K562 (cell line): ENCODE data around the gene SLC5A2. TPM values are rescaled to one million over a fixed set of nuclear protein-coding genes. Genes with fewer than 3 reads are reported as not detected.
A peak's percentile ranks its signal among the peaks of the same experiment; 100 is the strongest.

Experiments
- ATAC-seq: fragments of 200-7000 bp; cut with Tn5 transposase; 3 replicates; pipeline ENCODE4 v1.9.1; 2020; ENCODE audit warnings: moderate library complexity
- BruUV-seq: library from RNA; stranded (reverse); fragments of 400-500 nt; replicated peaks from 2 replicates; lab custom pipeline; 2021; lab: Mats Ljungman, UMichigan
- CTCF ChIA-PET: fragments of 300-600 bp; formaldehyde crosslinking; extraction: SDS; loops from one replicate; lab custom pipeline; 2021; ENCODE audit warnings: low intra/inter-chr PET ratio; lab: Yijun Ruan, JAX
- POLR2A ChIA-PET: fragments of 300-600, 350-650 bp; sonication (Branson Sonifier 250); formaldehyde crosslinking; extraction: SDS; loops from one replicate; lab custom pipeline; 2021; ENCODE audit warnings: antibody characterized with exemption, inconsistent platforms; lab: Yijun Ruan, JAX
- DNase-seq, 4 experiments: peaks; one replicate each; pipeline versions ENCODE4 v3.0.0 to v3.0.0-alpha.2; 2011 to 2018; ENCODE audit warnings: low spot score in 3 of 4, mixed read lengths in 3 of 4; ENCODE audit errors: extremely low read depth in 1 of 4
- FAIRE-seq: peaks from 2 replicates; lab custom pipeline; 2011; peaks lifted over from hg19 to GRCh38; lab: Jason Lieb, UNC
- H2AFZ ChIP-seq: 2 replicates; pipeline ENCODE4 v1.6.0; 2011; ENCODE audit warnings: low read depth, low read length, control low read depth, inconsistent platforms
- H3K27ac ChIP-seq: fragments of 200-600 bp; 3 replicates; pipeline ENCODE4 v1.8.0; 2011; ENCODE audit warnings: low read depth, mild to moderate bottlenecking, control low read depth, inconsistent platforms, low read length, moderate library complexity, mixed read lengths; ENCODE audit errors: extremely low read depth
- H3K27me3 ChIP-seq, 2 experiments: fragments of 300-600 bp in 1 of 2; 2 replicates in 1 of 2; 3 replicates in 1 of 2; pipeline versions ENCODE4 v1.6.0 to v1.8.0; 2011; ENCODE audit warnings: inconsistent platforms in 2 of 2, low read length in 2 of 2, mild to moderate bottlenecking in 1 of 2, mixed read lengths in 1 of 2, moderate library complexity in 1 of 2; ENCODE audit not compliant: control insufficient read depth in 2 of 2, insufficient read depth in 2 of 2
- H3K36me3 ChIP-seq: fragments of 300-600 bp; 3 replicates; pipeline ENCODE4 v1.8.0; 2011; ENCODE audit warnings: mild to moderate bottlenecking, low read length, inconsistent platforms; ENCODE audit not compliant: control insufficient read depth, insufficient read depth
- H3K4me1 ChIP-seq, 2 experiments: fragments of 200-600 bp in 1 of 2; replicated peaks in 1 of 2; 2 replicates in 1 of 2; 3 replicates in 1 of 2; pipeline versions ENCODE4 v1.5.1 to v1.8.0; 2011; ENCODE audit warnings: inconsistent platforms in 2 of 2, low read length in 2 of 2, mild to moderate bottlenecking in 1 of 2, mixed read lengths in 1 of 2, moderate library complexity in 1 of 2; ENCODE audit not compliant: control insufficient read depth in 2 of 2, insufficient read depth in 2 of 2
- H3K4me2 ChIP-seq: 2 replicates; pipeline ENCODE4 v1.6.1; 2011; ENCODE audit warnings: low read length, control low read depth, inconsistent platforms, mixed read lengths; ENCODE audit not compliant: insufficient read depth
- H3K4me3 ChIP-seq: fragments of 200-600 bp; sonication (generic), shearing (Covaris generic); 2 replicates; pipeline ENCODE4 v1.5.1; 2016; ENCODE audit warnings: control low read depth, inconsistent platforms
- H3K79me2 ChIP-seq: fragments of 200-600 bp; 3 replicates; pipeline ENCODE4 v1.8.0; 2011; ENCODE audit warnings: low read length, inconsistent platforms; ENCODE audit not compliant: control insufficient read depth, insufficient read depth
- H3K9ac ChIP-seq, 2 experiments: 2 replicates each; pipeline versions ENCODE4 v1.6.0 to v1.6.1; 2011; ENCODE audit warnings: low read depth in 2 of 2, low read length in 2 of 2, control low read depth in 1 of 2, inconsistent platforms in 1 of 2, mild to moderate bottlenecking in 1 of 2, mixed read lengths in 1 of 2; ENCODE audit not compliant: insufficient read depth in 1 of 2
- H3K9me1 ChIP-seq: one replicate; pipeline ENCODE4 v1.6.0; 2011; ENCODE audit warnings: inconsistent platforms, mild to moderate bottlenecking, low read length, moderate library complexity; ENCODE audit not compliant: control insufficient read depth, insufficient read depth
- H3K9me3 ChIP-seq: replicated peaks from 2 replicates; pipeline ENCODE4 v1.5.1; 2011; ENCODE audit warnings: low read depth, low read length, inconsistent platforms; ENCODE audit not compliant: control insufficient read depth, insufficient read depth
- H4K20me1 ChIP-seq: replicated peaks from 2 replicates; pipeline ENCODE4 v1.6.1; 2011; ENCODE audit warnings: low read length, inconsistent platforms, mixed read lengths; ENCODE audit not compliant: control insufficient read depth, insufficient read depth
- BCOR ChIP-seq: fragments of 450-650 bp; IDR thresholded peaks from 2 replicates; pipeline ENCODE4 v1.6.1; 2016
- CCNT2 ChIP-seq: IDR thresholded peaks from 2 replicates; pipeline ENCODE4 v1.6.1; 2011; ENCODE audit warnings: borderline replicate concordance, low read depth, mild to moderate bottlenecking, moderate library complexity, mixed read lengths, low read length; ENCODE audit not compliant: insufficient read length; ENCODE audit errors: extremely low read depth
- E2F8 ChIP-seq: fragments of 450-650 bp; IDR thresholded peaks from 2 replicates; pipeline ENCODE4 v1.7.1; 2018; ENCODE audit warnings: mild to moderate bottlenecking, low read depth; ENCODE audit not compliant: partially characterized antibody
- FUS ChIP-seq: fragments of 200-400 bp; formaldehyde crosslinking; optimal IDR thresholded peaks from 2 replicates; pipeline ENCODE3; 2017; ENCODE audit warnings: low read depth, low read length
- NCOA1 ChIP-seq: fragments of 450-650 bp; IDR thresholded peaks from 2 replicates; pipeline ENCODE4 v1.6.1; 2016; ENCODE audit warnings: low read depth
- POLR2G ChIP-seq: fragments of 200-400 bp; formaldehyde crosslinking; IDR thresholded peaks from 2 replicates; pipeline ENCODE4 v1.6.1; 2017; ENCODE audit warnings: low read depth, mild to moderate bottlenecking, antibody characterized with exemption, low read length, moderate library complexity
- RBM22 ChIP-seq: fragments of 200-400 bp; formaldehyde crosslinking; IDR thresholded peaks from 2 replicates; pipeline ENCODE4 v1.6.1; 2018; ENCODE audit warnings: low read length, low read depth; ENCODE audit not compliant: poor library complexity, severe bottlenecking
- SRSF7 ChIP-seq: fragments of 200-400 bp; formaldehyde crosslinking; optimal IDR thresholded peaks from 2 replicates; pipeline ENCODE3; 2017; ENCODE audit warnings: mild to moderate bottlenecking, low read depth, low read length
- WHSC1 ChIP-seq: IDR thresholded peaks from one replicate; pipeline ENCODE4 v1.6.1; 2012; ENCODE audit warnings: low read length, control low read depth, inconsistent platforms
- ZBTB33 ChIP-seq: sonication (generic); formaldehyde crosslinking; IDR thresholded peaks from 2 replicates; pipeline ENCODE4 v1.8.1; 2023; ENCODE audit warnings: mild to moderate bottlenecking, missing genetic modification reagents
- ZNF174 ChIP-seq: fragments of 250-450 bp; sonication (Bioruptor Pico); IDR thresholded peaks from 2 replicates; pipeline ENCODE4 v1.4.0; 2020; ENCODE audit warnings: mild to moderate bottlenecking
- ZNF507 ChIP-seq: conservative IDR thresholded peaks from 2 replicates; pipeline ENCODE4 v1.6.1; 2017; ENCODE audit warnings: missing genetic modification characterization, missing compliant biosample characterization
- WGBS: fragments of 100-300 bp; shearing (Covaris generic); methylation state at CpG from one replicate; pipeline ENCODE4 v1.1.6; 2016; ENCODE audit warnings: low coverage, mixed read lengths; ENCODE audit not compliant: insufficient coverage; ENCODE audit errors: missing lambda C conversion rate; 5-methylcytosine and 5-hydroxymethylcytosine counted together
- in situ Hi-C: fragments of 300-500 bp; cut with MboI; formaldehyde crosslinking; loops from 4 replicates; pipeline ENCODE4 v1.15.0; 2018; ENCODE audit warnings: inconsistent platforms, mixed read lengths
- intact Hi-C: fragments of 100-400 bp; cut with micrococcal nuclease; formaldehyde crosslinking; loops from 2 replicates; pipeline ENCODE4 v1.14.2; 2022
- polyA plus RNA-seq, 8 experiments: library from polyadenylated mRNA; depleted of rRNA in 4 of 8; stranded (reverse) in 5 of 8; unstranded in 3 of 8; fragments of >200 nt; fragmentation: Nextera tagmentation in 2 of 8; fragmentation: Illumina TruSeq in 1 of 8; extraction: Ambion mirVana in 2 of 8; extraction: Trizol in 1 of 8; gene quantifications; 2 replicates each; pipeline versions ENCODE4 v1.2.1 to v1.2.3, GENCODE V29; 2011 to 2014; ENCODE audit warnings: inconsistent platforms in 1 of 8, missing spikeins in 1 of 8
- total RNA-seq, 7 experiments: library from RNA; depleted of rRNA in 6 of 7; stranded (reverse); fragments of >200 nt in 6 of 7; fragmentation: Illumina TruSeq in 2 of 7; extraction: Trizol in 2 of 7; gene quantifications; 2 replicates each; pipeline versions ENCODE4 v1.2.1 to v1.2.3, GENCODE V29; 2011 to 2021; ENCODE audit warnings: low replicate concordance in 1 of 7
- TF ChIP-seq, protein P1 (sequence below): sonication (generic); formaldehyde crosslinking; IDR thresholded peaks from 2 replicates; pipeline ENCODE4 v1.9.0; 2022; ENCODE audit warnings: mild to moderate bottlenecking, missing genetic modification reagents
- TF ChIP-seq, protein P2 (sequence below): fragments of 450-650 bp; formaldehyde crosslinking; IDR thresholded peaks from 2 replicates; pipeline ENCODE4 v1.4.0; 2020; ENCODE audit warnings: mild to moderate bottlenecking, moderate library complexity

The SLC5A2 gene
- total and polyA plus RNA-seq, 9 of the 15 experiments (the other 6 are each of a cell fraction or from before 2014, with no cell fraction given): 0.07 to 2.7 (median 2.2) TPM; not detected in 6

GRCh38 chr16:31488468-31489297 is 5.8 kb downstream of the SLC5A2 start:
- TF ChIP-seq BCOR (no peak), POLR2G (peak; percentile 10), WHSC1 (no peak), E2F8 (no peak), FUS (no peak), ZNF174 (no peak), RBM22 (peak; percentile 60), CCNT2 (peak; percentile 20), NCOA1 (no peak), ZBTB33 (peak; percentile 90), ZNF507 (tag) (no peak), SRSF7 (no peak)
- TF ChIP-seq, protein P1, sequence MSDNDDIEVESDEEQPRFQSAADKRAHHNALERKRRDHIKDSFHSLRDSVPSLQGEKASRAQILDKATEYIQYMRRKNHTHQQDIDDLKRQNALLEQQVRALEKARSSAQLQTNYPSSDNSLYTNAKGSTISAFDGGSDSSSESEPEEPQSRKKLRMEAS (CRISPR knock-in tag): no peak
- TF ChIP-seq, protein P2, sequence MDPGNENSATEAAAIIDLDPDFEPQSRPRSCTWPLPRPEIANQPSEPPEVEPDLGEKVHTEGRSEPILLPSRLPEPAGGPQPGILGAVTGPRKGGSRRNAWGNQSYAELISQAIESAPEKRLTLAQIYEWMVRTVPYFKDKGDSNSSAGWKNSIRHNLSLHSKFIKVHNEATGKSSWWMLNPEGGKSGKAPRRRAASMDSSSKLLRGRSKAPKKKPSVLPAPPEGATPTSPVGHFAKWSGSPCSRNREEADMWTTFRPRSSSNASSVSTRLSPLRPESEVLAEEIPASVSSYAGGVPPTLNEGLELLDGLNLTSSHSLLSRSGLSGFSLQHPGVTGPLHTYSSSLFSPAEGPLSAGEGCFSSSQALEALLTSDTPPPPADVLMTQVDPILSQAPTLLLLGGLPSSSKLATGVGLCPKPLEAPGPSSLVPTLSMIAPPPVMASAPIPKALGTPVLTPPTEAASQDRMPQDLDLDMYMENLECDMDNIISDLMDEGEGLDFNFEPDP (CRISPR knock-in tag): no peak
- peaks cover 30% of the 10 kb centered on the region; the same call in 2 of the 3 replicates for H3K36me3 ChIP-seq
- no peaks in the 10 kb centered on the region for H3K27me3 ChIP-seq
- H2AFZ ChIP-seq: no peak overlapping the region
- BruUV-seq: no TSS peak
- POLR2A ChIA-PET: interaction anchor here (1.0 to 4.3 kb wide), 4 partner anchors 9 to 19 kb away, joined by 3 to 20 read pairs (median 10); partner anchors contain the start of gene RUSF1
- FAIRE-seq (no peak), DNase-seq (no peak), ATAC-seq (no peak)
- CTCF ChIA-PET: no interaction called here
- intact Hi-C loops: no loop called here
- no peaks in the 10 kb centered on the region for H4K20me1 ChIP-seq
- H3K27ac ChIP-seq: no peak overlapping the region
- H3K9ac ChIP-seq: no peak overlapping the region
- no peaks in the 10 kb centered on the region for H3K9me3 ChIP-seq
- H3K9me1 ChIP-seq: no peaks in the 10 kb centered on the region
- in situ Hi-C loops: no loop called here
- whole genome bisulfite sequencing: 96% methylated on average over 37 of the region's 77 CpGs
- H3K4me1 ChIP-seq: peaks cover 5 to 14% of the 10 kb centered on the region in 2 experiments; a peak in 3 of 5 replicates
- no peak overlapping the region for H3K4me2 ChIP-seq
- no peaks in the 10 kb centered on the region for H3K79me2 ChIP-seq
- no peak overlapping the region for H3K4me3 ChIP-seq
